NCI-H1436 (cell line): Measurements from ENCODE around the gene HOXA6.

Experiments used
- DNase-seq: peaks from one replicate; lab custom pipeline; 2025; lab: John Stamatoyannopoulos, UW

Gene HOXA6

GRCh38 chr7:27137640-27138315, 9.8 kb downstream of the HOXA6 start:
- DNase-seq: no peak

- no peak for DNase-seq
Observed at GRCh38 chr7:27134392-27134791, 13.2 kb downstream of the HOXA6 start.

- no peak for DNase-seq
Observed at GRCh38 chr7:27133409-27134231, 14.0 kb downstream of the HOXA6 start.

GRCh38 chr7:27132978-27133377, 14.6 kb downstream of the HOXA6 start:
- DNase-seq: no peak

- DNase-seq: no peak
Observed at GRCh38 chr7:27132214-27132613, 15.4 kb downstream of the HOXA6 start.

GRCh38 chr7:27131390-27131819, 16.2 kb downstream of the HOXA6 start:
- no peak for DNase-seq

- DNase-seq: peak; percentile 74
Observed at GRCh38 chr7:27130540-27131389, 16.8 kb downstream of the HOXA6 start, which contains the start of gene HOXA4. HOXA4 (minus strand) TSS chr7:27130757; CDS start chr7:27130733, 24 bp downstream.

GRCh38 chr7:27129729-27130539, 17.6 kb downstream of the HOXA6 start:
- no peak for DNase-seq

GRCh38 chr7:27128776-27129728, 18.5 kb downstream of the HOXA6 start:
- DNase-seq: no peak

GRCh38 chr7:27128034-27128433, 19.5 kb downstream of the HOXA6 start:
- DNase-seq: no peak

- no peak for DNase-seq
Observed at GRCh38 chr7:27126596-27127327, 20.8 kb downstream of the HOXA6 start.

GRCh38 chr7:27125986-27126394, 21.6 kb downstream of the HOXA6 start:
- no peak for DNase-seq

- no peak for DNase-seq
Observed at GRCh38 chr7:27124902-27125689, 22.5 kb downstream of the HOXA6 start.

GRCh38 chr7:27124096-27124901, 23.3 kb downstream of the HOXA6 start:
- no peak for DNase-seq

GRCh38 chr7:27123477-27124053, 24.0 kb downstream of the HOXA6 start:
- no peak for DNase-seq

GRCh38 chr7:27123007-27123476, 24.5 kb downstream of the HOXA6 start:
- DNase-seq: no peak
